CD4-positive, alpha-beta T cell (primary cell): ENCODE results near the gene IL1RL2. TPM values are rescaled to one million over a fixed set of nuclear protein-coding genes. Genes with fewer than 3 reads are reported as not detected.

ENCODE experiments used
- ATAC-seq: fragments of 200-7000 bp; cut with Tn5 transposase; one replicate; pipeline ENCODE4 v1.10.0; 2022; ENCODE audit warnings: mild to moderate bottlenecking; ENCODE audit not compliant: poor library complexity
- CTCF ChIA-PET: fragments of 350-600 bp; sonication (Branson Sonifier 250); formaldehyde crosslinking; loops from one replicate; lab custom pipeline; 2021; ENCODE audit warnings: antibody characterized with exemption, inconsistent platforms; lab: Charles Lee
- POLR2A ChIA-PET: fragments of 350-600 bp; sonication (Branson Sonifier 250); formaldehyde crosslinking; loops from one replicate; lab custom pipeline; 2021; ENCODE audit warnings: antibody characterized with exemption, inconsistent platforms; lab: Charles Lee
- DNase-seq, 14 experiments: peaks; one replicate each; pipeline ENCODE4 v3.0.0-alpha.2; 2013 to 2020; ENCODE audit warnings: mixed read lengths in 2 of 14
- H3K27ac ChIP-seq, 2 donors: one replicate each; pipeline versions ENCODE4 v1.5.1 to v1.7.0; 2013; ENCODE audit warnings: low read length in 2 of 2, low read depth in 1 of 2, mild to moderate bottlenecking in 1 of 2
- H3K27me3 ChIP-seq, 2 experiments: 1 replicate in 1 of 2; 2 replicates in 1 of 2; pipeline versions ENCODE4 v1.6.1 to v1.7.0; 2013; ENCODE audit warnings: low read length in 2 of 2, control low read depth in 1 of 2, mild to moderate bottlenecking in 1 of 2, moderate library complexity in 1 of 2; ENCODE audit not compliant: insufficient read depth in 2 of 2, control insufficient read depth in 1 of 2
- H3K36me3 ChIP-seq: one replicate; pipeline ENCODE4 v1.6.1; 2013; ENCODE audit warnings: low read length, control low read depth; ENCODE audit not compliant: insufficient read depth
- H3K4me1 ChIP-seq: one replicate; pipeline ENCODE4 v1.6.1; 2013; ENCODE audit warnings: low read length, control low read depth; ENCODE audit not compliant: insufficient read depth
- H3K4me3 ChIP-seq: one replicate; pipeline ENCODE4 v1.5.1; 2013; ENCODE audit warnings: mild to moderate bottlenecking, low read length, moderate library complexity
- H3K9me3 ChIP-seq, 2 experiments: 1 replicate in 1 of 2; 2 replicates in 1 of 2; pipeline versions ENCODE4 v1.6.1 to v1.7.0; 2013; ENCODE audit warnings: low read length in 2 of 2, mild to moderate bottlenecking in 2 of 2, control low read depth in 1 of 2, moderate library complexity in 1 of 2; ENCODE audit not compliant: control insufficient read depth in 1 of 2, insufficient read depth in 1 of 2
- H3K27ac Mint-ChIP-seq: one replicate; pipeline ENCODE4 v1.8.0; 2020; ENCODE audit warnings: mixed read lengths
- H3K27me3 Mint-ChIP-seq: one replicate; pipeline ENCODE4 v1.8.0; 2021; ENCODE audit warnings: mixed read lengths
- H3K36me3 Mint-ChIP-seq: one replicate; pipeline ENCODE4 v1.8.0; 2021; ENCODE audit warnings: low read depth, mixed read lengths
- H3K4me1 Mint-ChIP-seq: one replicate; pipeline ENCODE4 v1.8.0; 2021; ENCODE audit warnings: low read depth, mixed read lengths
- H3K4me3 Mint-ChIP-seq: one replicate; pipeline ENCODE4 v1.8.0; 2020; ENCODE audit warnings: mild to moderate bottlenecking, mixed read lengths
- H3K9me3 Mint-ChIP-seq: one replicate; pipeline ENCODE4 v1.8.0; 2020; ENCODE audit warnings: mixed read lengths
- intact Hi-C, 2 experiments: fragments of 100-400 bp; cut with DNase I in 1 of 2; cut with micrococcal nuclease in 1 of 2; formaldehyde crosslinking; loops; one replicate each; pipeline versions ENCODE4 v1.15.1 to v1.9.0; 2023 to 2025; cut with DNase I, micrococcal nuclease
- total RNA-seq, 174 experiments: library from RNA in 2 of 174; stranded (reverse) in 2 of 174; gene quantifications; one replicate each; pipeline ENCODE4 v1.2.3 and lab custom pipeline; 2021 to 2026
- TF ChIP-seq, protein P1 (sequence below): fragments of 200-600 bp; IDR thresholded peaks from one replicate; pipeline ENCODE4 v1.8.0; 2022; ENCODE audit warnings: antibody characterized with exemption, mild to moderate bottlenecking

IL1RL2 gene
- total RNA-seq, 2 experiments from 2014 or later: not detected

DNA sequence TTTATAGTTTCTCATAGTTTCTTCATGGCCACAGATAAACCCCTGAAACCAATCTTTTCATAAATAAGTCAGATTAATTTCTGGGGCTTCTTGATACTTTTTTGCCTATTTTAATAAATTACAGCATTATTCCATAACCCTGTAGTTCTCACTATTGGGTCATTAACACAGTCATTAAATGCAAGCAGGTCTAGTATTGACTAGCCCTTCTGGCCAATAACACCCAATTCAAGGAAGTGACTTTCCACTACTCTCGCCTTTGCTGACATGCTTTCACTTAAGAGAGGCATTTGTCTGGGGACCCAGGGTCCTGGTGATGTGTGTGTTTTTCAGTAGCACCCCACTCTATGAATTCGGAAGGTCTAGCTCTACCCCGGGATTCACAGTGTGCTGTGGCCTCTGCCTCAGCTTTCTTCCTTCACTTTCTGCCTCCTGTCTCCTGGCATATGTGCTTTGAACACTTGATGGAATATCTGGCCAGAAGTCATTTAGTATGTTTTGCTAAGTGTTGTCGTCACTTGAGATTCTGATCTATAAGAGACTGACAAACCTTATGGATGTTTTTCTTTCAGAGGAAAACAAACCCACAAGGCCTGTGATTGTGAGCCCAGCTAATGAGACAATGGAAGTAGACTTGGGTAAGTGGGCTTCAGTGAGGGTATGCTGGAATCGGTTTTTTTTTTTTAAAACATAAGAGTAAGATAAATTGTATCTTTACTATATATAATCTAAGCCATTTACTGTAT, 18.6 kb upstream of the IL1RL2 start:
- H3K27ac Mint-ChIP-seq: no peak overlapping the region
- no peaks in the 10 kb centered on the region for H3K27me3 ChIP-seq
- H3K27me3 Mint-ChIP-seq: no peaks in the 10 kb centered on the region
- H3K9me3 Mint-ChIP-seq: no peaks in the 10 kb centered on the region
- no peak overlapping the region for H3K27ac ChIP-seq
- H3K36me3 ChIP-seq: no peaks in the 10 kb centered on the region
- no peaks in the 10 kb centered on the region for H3K36me3 Mint-ChIP-seq
- POLR2A ChIA-PET: no interaction called here
- H3K4me1 ChIP-seq: peaks cover 3% of the 10 kb centered on the region
- TF ChIP-seq, protein P1, sequence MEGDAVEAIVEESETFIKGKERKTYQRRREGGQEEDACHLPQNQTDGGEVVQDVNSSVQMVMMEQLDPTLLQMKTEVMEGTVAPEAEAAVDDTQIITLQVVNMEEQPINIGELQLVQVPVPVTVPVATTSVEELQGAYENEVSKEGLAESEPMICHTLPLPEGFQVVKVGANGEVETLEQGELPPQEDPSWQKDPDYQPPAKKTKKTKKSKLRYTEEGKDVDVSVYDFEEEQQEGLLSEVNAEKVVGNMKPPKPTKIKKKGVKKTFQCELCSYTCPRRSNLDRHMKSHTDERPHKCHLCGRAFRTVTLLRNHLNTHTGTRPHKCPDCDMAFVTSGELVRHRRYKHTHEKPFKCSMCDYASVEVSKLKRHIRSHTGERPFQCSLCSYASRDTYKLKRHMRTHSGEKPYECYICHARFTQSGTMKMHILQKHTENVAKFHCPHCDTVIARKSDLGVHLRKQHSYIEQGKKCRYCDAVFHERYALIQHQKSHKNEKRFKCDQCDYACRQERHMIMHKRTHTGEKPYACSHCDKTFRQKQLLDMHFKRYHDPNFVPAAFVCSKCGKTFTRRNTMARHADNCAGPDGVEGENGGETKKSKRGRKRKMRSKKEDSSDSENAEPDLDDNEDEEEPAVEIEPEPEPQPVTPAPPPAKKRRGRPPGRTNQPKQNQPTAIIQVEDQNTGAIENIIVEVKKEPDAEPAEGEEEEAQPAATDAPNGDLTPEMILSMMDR: no peak
- H3K4me3 Mint-ChIP-seq: no peak overlapping the region
- peaks cover 10% of the 10 kb centered on the region for H3K4me1 Mint-ChIP-seq
- ATAC-seq: no peak
- CTCF ChIA-PET: no interaction called here
- H3K4me3 ChIP-seq: no peak overlapping the region
- H3K9me3 ChIP-seq: no peaks in the 10 kb centered on the region
- intact Hi-C loops: loop anchor here (10.0 kb wide), 1 partner anchor 143 kb away; no protein-coding TSS in a partner anchor
- DNase-seq: no peak

- POLR2A ChIA-PET: no interaction called here
- peaks cover 10% of the 10 kb centered on the region for H3K4me1 Mint-ChIP-seq
- H3K27me3 ChIP-seq: no peaks in the 10 kb centered on the region
- ATAC-seq: no peak
- CTCF ChIA-PET: interaction anchor here (0.6 kb wide), 1 partner anchor 136 kb away, joined by 3 read pairs; no protein-coding TSS in a partner anchor
- H3K4me3 ChIP-seq: no peak overlapping the region
- no peaks in the 10 kb centered on the region for H3K36me3 ChIP-seq
- H3K27ac ChIP-seq: no peak overlapping the region
- no peaks in the 10 kb centered on the region for H3K27me3 Mint-ChIP-seq
- H3K9me3 ChIP-seq: no peaks in the 10 kb centered on the region
- intact Hi-C loops: no loop called here
- H3K36me3 Mint-ChIP-seq: no peaks in the 10 kb centered on the region
- no peak overlapping the region for H3K27ac Mint-ChIP-seq
- no peaks in the 10 kb centered on the region for H3K9me3 Mint-ChIP-seq
- peaks cover 3% of the 10 kb centered on the region for H3K4me1 ChIP-seq
- DNase-seq: no peak
- H3K4me3 Mint-ChIP-seq: no peak overlapping the region
- TF ChIP-seq, protein P1: no peak
These were observed 14.9 kb upstream of the IL1RL2 start for GRCh38 chr2:102171946-102172345.

DNA sequence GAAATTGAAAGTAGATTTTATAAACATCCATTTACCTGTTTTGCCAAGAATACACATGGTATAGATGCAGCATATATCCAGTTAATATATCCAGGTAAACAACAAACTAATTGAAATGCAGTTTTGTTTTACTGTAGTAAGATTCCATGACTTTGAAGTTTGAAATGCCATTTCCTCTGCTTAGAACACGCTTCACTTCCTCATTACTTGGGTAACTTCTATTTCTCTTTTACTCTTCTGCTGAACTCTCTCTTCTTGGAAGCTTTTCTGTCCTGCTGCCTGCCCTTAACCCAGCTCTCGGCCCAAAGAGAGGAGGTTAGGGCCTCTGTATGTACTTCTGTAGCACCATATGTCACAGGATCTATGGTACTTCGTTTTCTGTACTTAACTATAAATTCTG, 14.1 kb upstream of the IL1RL2 start:
- Mint-ChIP-seq H3K36me3 (no peaks in the 10 kb centered on the region), H3K27ac (no peak overlapping the region), H3K4me1 (peaks cover 10% of the 10 kb centered on the region), H3K27me3 (no peaks in the 10 kb centered on the region), H3K4me3 (no peak overlapping the region), H3K9me3 (no peaks in the 10 kb centered on the region)
- no peaks in the 10 kb centered on the region for H3K27me3 ChIP-seq
- H3K4me3 ChIP-seq: no peak overlapping the region
- H3K36me3 ChIP-seq: no peaks in the 10 kb centered on the region
- intact Hi-C loops: no loop called here
- peaks cover 3% of the 10 kb centered on the region for H3K4me1 ChIP-seq
- ChIA-PET CTCF (no interaction called here), POLR2A (interaction anchor here (1.0 kb wide), 1 partner anchor 55 kb away, joined by 3 read pairs; no protein-coding TSS in a partner anchor)
- ATAC-seq (no peak), DNase-seq (no peak)
- no peaks in the 10 kb centered on the region for H3K9me3 ChIP-seq
- no peak overlapping the region for H3K27ac ChIP-seq
- TF ChIP-seq, protein P1: no peak
